Activated CD4-positive, alpha-beta T cell treated with anti-CD3 and anti-CD28 coated beads for 36 hours (primary cell): Measurements from ENCODE around the gene SLFN13. TPM values are rescaled to one million over a fixed set of nuclear protein-coding genes. Genes with fewer than 3 reads are reported as not detected.
"Not testable (repeated sequence)": the region's sequence is repeated elsewhere in the genome, so short reads cannot be mapped to it uniquely, and the experiment has no call there.

Experiments used
- ATAC-seq: fragments of 200-7000 bp; cut with Tn5 transposase; one replicate; pipeline ENCODE4 v1.10.0; 2021; ENCODE audit warnings: mild to moderate bottlenecking, moderate library complexity
- CTCF ChIA-PET: fragments of 350-600 bp; sonication (Branson Sonifier 250); formaldehyde crosslinking; loops from one replicate; lab custom pipeline; 2021; ENCODE audit warnings: antibody characterized with exemption; lab: Charles Lee
- POLR2A ChIA-PET: fragments of 350-600 bp; sonication (Branson Sonifier 250); formaldehyde crosslinking; loops from one replicate; lab custom pipeline; 2021; ENCODE audit warnings: antibody characterized with exemption, inconsistent platforms; lab: Charles Lee
- DNase-seq: peaks from one replicate; pipeline ENCODE4 v3.0.0-alpha.2; 2020
- H3K27ac Mint-ChIP-seq: one replicate; pipeline ENCODE4 v1.8.0; 2021; ENCODE audit warnings: mixed read lengths
- H3K27me3 Mint-ChIP-seq: one replicate; pipeline ENCODE4 v1.8.0; 2021; ENCODE audit warnings: mixed read lengths
- H3K36me3 Mint-ChIP-seq: one replicate; pipeline ENCODE4 v1.8.0; 2021; ENCODE audit warnings: low read depth, mixed read lengths
- H3K4me1 Mint-ChIP-seq: one replicate; pipeline ENCODE4 v1.8.0; 2021; ENCODE audit warnings: mixed read lengths
- H3K4me3 Mint-ChIP-seq: one replicate; pipeline ENCODE4 v1.8.0; 2021; ENCODE audit warnings: mild to moderate bottlenecking, moderate library complexity, mixed read lengths
- H3K9me3 Mint-ChIP-seq: one replicate; pipeline ENCODE4 v1.8.0; 2021; ENCODE audit warnings: low read depth, mixed read lengths
- intact Hi-C, 2 experiments: fragments of 100-400 bp; cut with DNase I in 1 of 2; cut with micrococcal nuclease in 1 of 2; formaldehyde crosslinking; loops; one replicate each; pipeline versions ENCODE4 v1.14.2 to v1.15.1; 2022 to 2024; cut with DNase I, micrococcal nuclease
- total RNA-seq, 2 experiments: library from RNA; stranded (reverse); gene quantifications; one replicate each; pipeline ENCODE4 v1.2.3, GENCODE V29; 2021

SLFN13 gene
- total RNA-seq, 2 experiments from 2014 or later: 18.6 to 22.5 TPM

DNA sequence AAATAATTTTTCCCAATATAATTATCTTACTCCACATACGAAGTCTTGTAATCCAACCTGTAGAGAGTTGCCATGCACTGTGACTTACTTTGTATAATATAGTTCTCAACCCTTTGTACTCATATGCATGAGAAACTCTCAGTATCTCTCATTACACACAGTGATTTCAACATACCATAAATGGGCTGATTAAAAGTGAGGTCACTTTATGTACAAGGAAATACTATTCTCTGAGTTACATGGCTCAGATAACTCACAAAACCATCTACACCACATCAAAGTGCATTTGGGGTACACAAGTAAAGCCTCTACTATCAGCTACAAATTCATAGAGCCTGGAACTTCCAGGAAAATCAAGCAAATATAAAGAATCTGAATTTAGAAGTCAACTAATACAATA lies 44.2 kb downstream of the SLFN13 start:
- no peak for DNase-seq
- H3K4me3 Mint-ChIP-seq: no peak overlapping the region
- H3K9me3 Mint-ChIP-seq: no peaks in the 10 kb centered on the region
- H3K27ac Mint-ChIP-seq: no peak overlapping the region
- intact Hi-C loops: no loop called here
- H3K27me3 Mint-ChIP-seq: no peaks in the 10 kb centered on the region
- ChIA-PET POLR2A (interaction anchor here (0.5 kb wide), 1 partner anchor 355 kb away, joined by 3 read pairs; no protein-coding TSS in a partner anchor), CTCF (interaction anchor here (1.1 to 1.6 kb wide), 2 partner anchors 31 to 53 kb away, joined by 3 read pairs; partner anchors contain the start of gene SLFN11)
- peak; percentile 88 for ATAC-seq
- H3K4me1 Mint-ChIP-seq: peaks cover 4% of the 10 kb centered on the region
- no peaks in the 10 kb centered on the region for H3K36me3 Mint-ChIP-seq

GRCh38 chr17:35393783-35394182 lies 54.8 kb downstream of the SLFN13 start:
- CTCF ChIA-PET, DNase-seq, intact Hi-C loops, H3K9me3 Mint-ChIP-seq, ATAC-seq, H3K36me3 Mint-ChIP-seq, H3K4me1 Mint-ChIP-seq, H3K27ac Mint-ChIP-seq, H3K4me3 Mint-ChIP-seq, H3K27me3 Mint-ChIP-seq: not testable (repeated sequence)
- POLR2A ChIA-PET: interaction anchor here (0.6 kb wide), 1 partner anchor 169 kb away, joined by 7 read pairs; no protein-coding TSS in a partner anchor

- Mint-ChIP-seq H3K36me3 (no peaks in the 10 kb centered on the region), H3K27ac (no peak overlapping the region), H3K4me1 (no peaks in the 10 kb centered on the region), H3K27me3 (peaks cover 2% of the 10 kb centered on the region), H3K4me3 (no peak overlapping the region), H3K9me3 (no peaks in the 10 kb centered on the region)
- CTCF ChIA-PET: no interaction called here
- ATAC-seq (no peak), DNase-seq (no peak)
- POLR2A ChIA-PET: no interaction called here
- intact Hi-C loops: no loop called here
Observed at GRCh38 chr17:35390663-35391062, 57.9 kb downstream of the SLFN13 start.

- ATAC-seq (no peak), DNase-seq (no peak)
- H3K9me3 Mint-ChIP-seq: no peaks in the 10 kb centered on the region
- intact Hi-C loops: no loop called here
- H3K27ac Mint-ChIP-seq: no peak overlapping the region
- no peaks in the 10 kb centered on the region for H3K4me1 Mint-ChIP-seq
- H3K4me3 Mint-ChIP-seq: no peak overlapping the region
- CTCF ChIA-PET: no interaction called here
- no peaks in the 10 kb centered on the region for H3K36me3 Mint-ChIP-seq
- POLR2A ChIA-PET: no interaction called here
- H3K27me3 Mint-ChIP-seq: peaks cover 2% of the 10 kb centered on the region
Observed at GRCh38 chr17:35390156-35390555, 58.4 kb downstream of the SLFN13 start.

GRCh38 chr17:35387496-35387895 lies 61.1 kb downstream of the SLFN13 start:
- ChIA-PET CTCF (no interaction called here), POLR2A (no interaction called here)
- Mint-ChIP-seq H3K27me3 (no peaks in the 10 kb centered on the region), H3K27ac (no peak overlapping the region), H3K4me1 (no peaks in the 10 kb centered on the region), H3K36me3 (no peaks in the 10 kb centered on the region), H3K4me3 (no peak overlapping the region), H3K9me3 (peaks cover 3% of the 10 kb centered on the region)
- intact Hi-C loops: no loop called here
- DNase-seq (no peak), ATAC-seq (no peak)

Other genes starting within 250 kb of the SLFN13 start
- 10 to 100 TPM; 28.8 to 29.8 TPM for gene SLFN5, start 205.7 kb downstream of the SLFN13 start, total RNA-seq
- gene SLFN11, start 75.1 kb downstream of the SLFN13 start, total RNA-seq: 10 to 100 TPM; 63.7 to 67.9 TPM
- 1 to 10 TPM; 5.4 TPM for gene SLFN12, start 16.3 kb downstream of the SLFN13 start, total RNA-seq
- gene SLFN12L, start 88.9 kb upstream of the SLFN13 start, total RNA-seq: 10 to 100 TPM; 23.3 to 23.7 TPM
- gene SLFN14, start 112.1 kb upstream of the SLFN13 start, total RNA-seq: not detected
- 1 to 10 TPM; 5.7 to 6.1 TPM for gene PEX12, start 129.8 kb upstream of the SLFN13 start, total RNA-seq
- 100 to 1,000 TPM; 166 to 184 TPM for gene AP2B1, start 138.6 kb upstream of the SLFN13 start, total RNA-seq